Muscle of leg (tissue), 11 donors: ENCODE results near the gene KRT15. TPM values are rescaled to one million over a fixed set of nuclear protein-coding genes. Genes with fewer than 3 reads are reported as not detected.

Experiments
- DNase-seq: peaks from one replicate; pipeline ENCODE4 v3.0.0; 2013
- H3K27ac ChIP-seq: one replicate; pipeline ENCODE4 v1.5.1; 2013; ENCODE audit warnings: mild to moderate bottlenecking, low read length, control low read depth
- H3K27me3 ChIP-seq: one replicate; pipeline ENCODE4 v1.6.1; 2013; ENCODE audit warnings: low read length; ENCODE audit not compliant: control insufficient read depth, insufficient read depth
- H3K36me3 ChIP-seq: one replicate; pipeline ENCODE4 v1.6.1; 2013; ENCODE audit warnings: low read length; ENCODE audit not compliant: control insufficient read depth, insufficient read depth
- H3K4me1 ChIP-seq: one replicate; pipeline ENCODE4 v1.6.1; 2013; ENCODE audit warnings: low read length; ENCODE audit not compliant: control insufficient read depth, insufficient read depth
- H3K4me3 ChIP-seq: one replicate; pipeline ENCODE4 v1.5.1; 2013; ENCODE audit warnings: low read length, control low read depth
- H3K9me3 ChIP-seq: replicated peaks from 2 replicates; pipeline ENCODE4 v1.6.1; 2013; ENCODE audit warnings: low read depth, low read length; ENCODE audit not compliant: control insufficient read depth
- WGBS: methylation state at CpG from one replicate; pipeline ENCODE4 v1.1.5; 2013; ENCODE audit warnings: missing lambda C conversion rate; ENCODE audit not compliant: insufficient coverage; 5-methylcytosine and 5-hydroxymethylcytosine counted together
- polyA plus RNA-seq, 8 donors: library from polyadenylated mRNA; unstranded; fragments of 120-200 nt; gene quantifications; one replicate each; pipeline versions ENCODE4 v1.2.1 to v1.2.3, GENCODE V29; 2013; ENCODE audit warnings: inconsistent platforms in 1 of 8, low replicate concordance in 1 of 8; ENCODE audit not compliant: insufficient read length in 8 of 8, insufficient read depth in 1 of 8
- total RNA-seq: library from RNA; stranded (reverse); fragments of 120-200 nt; gene quantifications from one replicate; pipeline ENCODE4 v1.2.4, GENCODE V29; 2013

KRT15 gene
- total and polyA plus RNA-seq, 9 donors, result 0.04 to 68.8 (median 0.21) TPM; not detected in 2

DNA sequence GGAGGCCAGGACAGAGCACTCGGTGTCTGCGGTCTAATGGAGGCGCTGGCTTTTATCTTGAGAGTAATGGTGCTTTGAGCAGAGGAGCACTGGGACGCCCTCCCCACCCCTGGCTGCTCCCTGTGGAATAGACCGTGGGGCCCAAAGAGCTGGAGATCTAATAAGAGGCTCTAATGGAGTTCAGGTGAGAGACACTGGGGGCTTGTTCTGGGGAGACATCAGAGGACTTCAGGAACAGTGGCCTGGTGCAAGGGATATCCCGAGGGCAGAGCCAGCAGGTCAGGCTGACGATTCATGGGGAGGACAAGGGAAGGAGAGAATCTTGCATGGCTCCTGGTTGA, 18.9 kb upstream of the KRT15 start:
- WGBS, result 62% methylated on average over 4 of the region's 7 CpGs

DNA sequence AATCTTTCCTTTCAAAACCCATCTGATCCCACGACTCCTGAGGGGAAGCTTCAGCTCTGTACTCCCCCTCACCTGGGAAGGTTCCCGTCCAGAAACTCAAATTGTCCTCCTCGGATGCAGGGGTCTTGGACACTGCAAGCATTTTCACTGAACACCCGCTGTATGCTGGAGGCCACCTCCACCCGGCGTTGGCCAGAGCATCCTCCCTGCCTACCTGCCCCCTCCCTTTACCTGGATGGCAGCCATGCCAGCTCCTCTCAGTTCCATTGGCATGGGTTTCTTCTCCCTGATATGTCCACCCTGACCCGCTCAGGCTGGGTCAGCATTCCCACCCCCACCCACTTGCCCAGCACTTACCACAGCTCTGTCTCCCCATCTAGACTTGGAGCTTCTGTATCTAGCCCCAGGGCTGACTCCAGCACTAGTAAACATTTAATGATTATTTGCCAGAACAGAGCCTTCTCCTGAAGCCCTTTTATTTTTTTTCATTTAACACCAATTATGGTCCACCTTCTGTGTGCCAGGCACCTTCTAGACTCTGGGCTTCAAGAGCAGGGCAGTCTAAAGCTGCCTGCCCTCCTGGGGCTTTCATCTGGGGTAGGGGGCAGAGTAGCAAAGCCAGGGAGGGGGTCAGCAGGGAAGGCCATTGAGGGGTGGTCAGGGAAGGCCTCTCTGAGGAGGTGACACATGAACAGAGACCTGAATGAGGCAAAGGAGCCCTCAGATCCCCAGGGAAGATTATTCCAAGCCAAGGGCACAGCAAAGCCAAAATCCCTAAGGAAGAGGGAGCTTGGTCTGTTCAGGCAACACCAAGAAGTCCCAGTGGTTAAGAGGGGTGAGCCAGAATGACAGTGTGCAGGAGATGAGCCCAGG, 18.3 kb upstream of the KRT15 start:
- no peaks in the 10 kb centered on the region for H3K9me3 ChIP-seq
- peaks cover 25% of the 10 kb centered on the region for H3K27me3 ChIP-seq
- no peak overlapping the region for H3K27ac ChIP-seq
- H3K36me3 ChIP-seq, result no peaks in the 10 kb centered on the region
- H3K4me1 ChIP-seq, result no peaks in the 10 kb centered on the region
- no peak for DNase-seq
- WGBS, result 79% methylated on average over 7 of the region's 7 CpGs
- H3K4me3 ChIP-seq, result no peak overlapping the region

More for the DNA sequence above, 18.9 kb upstream of the KRT15 start:
- Histone ChIP-seq H3K4me3 (no peak overlapping the region), H3K9me3 (no peaks in the 10 kb centered on the region), H3K36me3 (no peaks in the 10 kb centered on the region), H3K4me1 (no peaks in the 10 kb centered on the region), H3K27ac (no peak overlapping the region), H3K27me3 (peaks cover 21% of the 10 kb centered on the region)
- DNase-seq, result no peak

GRCh38 chr17:41535764-41536481, 17.2 kb upstream of the KRT15 start:
- DNase-seq, result no peak
- H3K4me3 ChIP-seq, result no peak overlapping the region
- H3K9me3 ChIP-seq, result no peaks in the 10 kb centered on the region
- no peak overlapping the region for H3K27ac ChIP-seq
- no peaks in the 10 kb centered on the region for H3K36me3 ChIP-seq
- peaks cover 30% of the 10 kb centered on the region for H3K27me3 ChIP-seq
- H3K4me1 ChIP-seq, result no peaks in the 10 kb centered on the region
- 59% methylated on average over 11 of the region's 15 CpGs for WGBS

DNA sequence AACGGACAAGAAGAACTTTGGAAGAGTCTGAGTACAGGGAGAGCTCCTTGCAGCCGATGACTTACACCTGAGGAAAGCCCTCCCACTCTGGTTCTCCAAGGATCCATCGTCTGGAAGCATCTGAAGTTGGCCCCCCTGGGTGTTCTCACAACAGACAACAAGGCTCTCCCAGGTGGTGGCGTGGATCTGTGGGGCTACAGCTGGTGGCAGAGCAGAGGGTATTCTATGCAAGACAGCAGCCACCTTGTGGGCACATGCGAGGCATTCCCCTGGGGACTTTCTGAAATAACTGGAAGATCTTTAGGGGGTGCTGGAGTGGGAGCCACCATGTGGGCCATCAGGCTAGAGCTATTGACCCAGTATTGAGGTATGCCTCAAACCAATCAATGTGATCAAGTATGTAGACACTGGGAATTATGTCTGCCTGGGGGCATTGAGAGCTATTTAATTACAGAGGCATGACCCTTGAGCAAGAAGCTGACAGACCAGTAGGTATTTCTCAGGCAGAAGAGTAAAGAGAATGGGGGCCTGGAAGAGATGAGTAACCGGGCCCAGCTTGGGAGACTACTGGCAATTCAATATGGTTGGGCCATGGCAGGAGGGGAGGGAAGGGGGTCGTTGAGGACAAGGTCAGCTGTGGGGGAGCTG, 16.3 kb upstream of the KRT15 start:
- H3K27ac ChIP-seq, result no peak overlapping the region
- no peaks in the 10 kb centered on the region for H3K9me3 ChIP-seq
- no peaks in the 10 kb centered on the region for H3K36me3 ChIP-seq
- DNase-seq, result no peak
- no peaks in the 10 kb centered on the region for H3K4me1 ChIP-seq
- H3K4me3 ChIP-seq, result no peak overlapping the region
- 70% methylated on average over 6 of the region's 7 CpGs for WGBS
- peaks cover 39% of the 10 kb centered on the region for H3K27me3 ChIP-seq

GRCh38 chr17:41533613-41534012, 14.9 kb upstream of the KRT15 start:
- Histone ChIP-seq H3K27me3 (peaks cover 53% of the 10 kb centered on the region), H3K4me3 (no peak overlapping the region), H3K9me3 (no peaks in the 10 kb centered on the region), H3K36me3 (no peaks in the 10 kb centered on the region), H3K27ac (no peak overlapping the region), H3K4me1 (no peaks in the 10 kb centered on the region)
- no peak for DNase-seq
- WGBS, result 90% methylated on average over 4 of the region's 7 CpGs

DNA sequence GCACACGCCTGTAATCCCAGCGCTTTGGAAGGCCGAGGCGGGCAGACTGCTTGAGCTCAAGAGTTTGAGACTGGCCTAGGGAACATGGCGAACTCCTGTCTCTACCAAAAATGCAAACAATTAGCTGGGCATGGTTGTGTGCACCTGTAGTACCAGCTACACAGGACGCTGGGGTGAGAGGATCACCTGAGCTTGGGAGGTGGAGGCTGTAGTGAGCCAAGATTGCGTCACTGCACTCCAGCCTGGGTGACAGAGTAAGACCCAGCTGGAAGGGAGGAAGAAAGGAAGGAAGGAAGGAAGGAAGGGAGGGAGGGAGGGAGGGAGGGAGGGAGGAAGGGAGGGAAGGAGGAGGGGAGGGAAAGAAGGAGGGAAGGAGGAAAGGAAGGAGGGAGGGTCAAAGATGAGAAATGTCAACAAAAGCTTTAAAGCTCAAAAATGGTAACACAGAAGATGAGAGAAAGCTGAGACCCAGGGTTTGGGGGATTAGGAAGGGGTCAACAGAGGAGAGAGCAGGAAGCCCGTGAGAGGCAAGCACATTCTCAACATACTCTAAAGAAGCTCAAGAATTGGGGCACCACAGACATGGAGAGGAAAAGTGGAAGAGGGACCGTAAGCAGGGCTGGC, 14.4 kb upstream of the KRT15 start:
- no peaks in the 10 kb centered on the region for H3K9me3 ChIP-seq
- H3K27me3 ChIP-seq, result peaks cover 59% of the 10 kb centered on the region
- H3K36me3 ChIP-seq, result no peaks in the 10 kb centered on the region
- H3K4me1 ChIP-seq, result peaks cover 4% of the 10 kb centered on the region
- no peak overlapping the region for H3K4me3 ChIP-seq
- DNase-seq, result no peak
- no peak overlapping the region for H3K27ac ChIP-seq
- 76% methylated on average over 5 of the region's 9 CpGs for WGBS

DNA sequence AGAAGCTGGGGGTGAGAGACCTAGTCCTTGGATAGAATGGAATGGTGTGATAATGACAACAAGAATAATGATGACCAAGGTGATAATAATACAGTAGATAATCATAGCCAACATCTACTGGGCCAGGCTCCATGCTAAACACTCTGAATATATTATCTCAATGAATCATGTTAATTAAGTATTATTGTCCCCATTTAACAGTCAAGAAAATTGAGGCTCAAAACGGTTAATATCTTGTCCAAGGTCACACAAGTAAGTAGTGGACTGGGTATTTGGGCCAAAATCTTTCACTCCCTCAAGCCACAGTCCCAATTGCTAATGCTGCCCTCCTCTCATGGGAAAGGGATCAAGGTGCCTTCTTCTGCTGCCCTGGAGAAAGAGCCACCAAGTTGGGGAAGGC, 13.3 kb upstream of the KRT15 start:
- Histone ChIP-seq H3K36me3 (no peaks in the 10 kb centered on the region), H3K27ac (no peak overlapping the region), H3K4me1 (peaks cover 12% of the 10 kb centered on the region), H3K27me3 (peaks cover 66% of the 10 kb centered on the region), H3K9me3 (no peaks in the 10 kb centered on the region), H3K4me3 (no peak overlapping the region)
- no CpG with 5 or more reads among the region's 1 CpG for WGBS
- DNase-seq, result no peak

DNA sequence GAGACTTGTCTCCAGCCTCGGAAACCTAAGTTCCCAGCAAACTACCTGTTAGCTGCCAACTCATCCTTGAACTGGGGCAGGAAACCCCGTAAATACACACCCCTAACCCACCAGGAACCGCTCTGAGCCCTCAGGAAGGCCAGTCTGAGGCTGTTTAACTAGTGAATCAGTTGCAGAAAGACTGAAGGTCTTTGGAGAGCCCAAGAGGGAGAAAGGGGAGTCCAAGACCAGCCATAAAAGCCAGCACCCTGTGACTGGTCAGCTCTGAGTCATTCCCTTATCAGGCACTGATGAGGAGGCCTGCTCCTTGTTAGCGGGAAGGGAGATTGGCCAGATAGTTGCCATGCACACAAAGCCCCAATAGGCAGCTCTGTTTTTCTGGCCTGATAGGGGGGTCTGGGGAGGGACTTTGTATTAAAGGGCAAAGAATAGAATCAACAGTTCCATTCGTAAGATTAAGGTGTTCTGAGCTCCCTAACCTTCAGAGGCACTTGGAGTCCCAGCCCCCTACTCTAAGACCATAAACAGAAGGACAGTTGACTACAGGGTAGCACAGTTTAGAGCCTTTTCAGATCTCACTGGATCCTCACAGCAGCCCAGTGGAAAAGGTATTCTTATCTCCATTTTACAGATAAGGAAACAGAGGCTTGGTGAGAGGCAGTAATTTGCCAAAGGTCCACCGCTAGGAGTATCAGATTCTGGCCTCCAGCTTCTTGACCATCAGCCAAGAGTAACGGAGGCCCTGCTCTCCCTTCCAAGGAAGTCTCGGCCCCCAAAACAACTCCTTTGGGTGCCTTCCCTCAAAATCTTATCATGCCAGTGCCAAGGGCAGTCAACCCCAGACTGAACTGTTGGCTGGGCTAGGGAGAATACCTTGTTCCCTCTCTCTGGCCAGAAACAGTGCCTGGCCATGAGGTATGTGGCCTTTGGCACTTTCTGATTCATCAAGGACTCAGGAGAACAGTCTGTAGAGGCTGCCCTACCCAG, 11.7 kb upstream of the KRT15 start:
- no peak for DNase-seq
- no peaks in the 10 kb centered on the region for H3K9me3 ChIP-seq
- no peak overlapping the region for H3K27ac ChIP-seq
- no peaks in the 10 kb centered on the region for H3K36me3 ChIP-seq
- peaks cover 71% of the 10 kb centered on the region for H3K27me3 ChIP-seq
- no peak overlapping the region for H3K4me3 ChIP-seq
- WGBS, result 20% methylated on average over 2 of the region's 8 CpGs
- peaks cover 12% of the 10 kb centered on the region for H3K4me1 ChIP-seq

DNA sequence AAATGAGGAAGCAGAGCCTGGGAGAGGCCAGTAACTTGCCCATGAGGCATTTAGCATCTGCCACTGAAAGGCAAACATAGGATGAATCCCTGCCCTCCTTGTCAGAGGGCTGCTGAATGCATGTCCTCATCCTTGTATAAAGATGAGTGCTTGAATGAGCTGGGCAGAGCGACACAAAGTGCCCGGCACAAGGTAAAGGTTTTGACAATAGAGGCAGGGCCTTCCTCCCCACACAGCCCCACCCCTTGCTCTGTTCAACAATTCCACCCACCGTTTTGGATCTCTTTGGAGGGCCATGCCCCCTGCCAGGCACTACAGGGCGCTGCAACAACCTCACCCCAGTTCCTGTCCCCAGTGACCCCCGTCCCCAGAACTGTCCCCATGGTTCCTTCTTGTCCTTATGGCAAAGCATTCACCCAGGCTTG, 10.8 kb upstream of the KRT15 start:
- H3K4me1 ChIP-seq, result peaks cover 12% of the 10 kb centered on the region
- H3K36me3 ChIP-seq, result no peaks in the 10 kb centered on the region
- 72% methylated on average over 2 of the region's 5 CpGs for WGBS
- no peak overlapping the region for H3K4me3 ChIP-seq
- no peak overlapping the region for H3K27ac ChIP-seq
- peaks cover 72% of the 10 kb centered on the region for H3K27me3 ChIP-seq
- H3K9me3 ChIP-seq, result no peaks in the 10 kb centered on the region
- no peak for DNase-seq
